KMS-11 (cell line): ENCODE data around the gene ASB18.

Source experiments
- H2AFZ ChIP-seq: fragments of 200-600 bp; sonication (generic); 2 replicates; pipeline ENCODE4 v1.6.1; 2016; ENCODE audit warnings: antibody characterized with exemption, mixed run types, low read depth
- H3K27ac ChIP-seq: fragments of 200-600 bp; sonication (generic); 2 replicates; pipeline ENCODE4 v1.6.1; 2016; ENCODE audit warnings: mild to moderate bottlenecking, mixed run types
- H3K27me3 ChIP-seq: fragments of 200-600 bp; sonication (generic); 2 replicates; pipeline ENCODE4 v1.6.1; 2017; ENCODE audit warnings: mild to moderate bottlenecking, low read depth, mixed run types, moderate library complexity; ENCODE audit not compliant: insufficient read depth
- H3K36me3 ChIP-seq: fragments of 200-600 bp; sonication (generic); 2 replicates; pipeline ENCODE4 v1.6.1; 2017; ENCODE audit warnings: mild to moderate bottlenecking, mixed run types; ENCODE audit not compliant: insufficient read depth
- H3K4me1 ChIP-seq: fragments of 200-600 bp; sonication (generic); 2 replicates; pipeline ENCODE4 v1.6.1; 2016; ENCODE audit warnings: mild to moderate bottlenecking, low read depth, mixed run types; ENCODE audit not compliant: poor library complexity, severe bottlenecking
- H3K4me2 ChIP-seq: fragments of 200-600 bp; sonication (generic); 2 replicates; pipeline ENCODE4 v1.7.0; 2016; ENCODE audit warnings: mild to moderate bottlenecking, mixed run types
- H3K4me3 ChIP-seq: fragments of 200-600 bp; sonication (generic); IDR thresholded peaks from 2 replicates; pipeline ENCODE4 v1.6.1; 2017; ENCODE audit warnings: low read depth, low read length, mixed read lengths; ENCODE audit not compliant: insufficient read depth
- H3K79me2 ChIP-seq: fragments of 200-600 bp; sonication (generic); 2 replicates; pipeline ENCODE4 v1.6.1; 2016; ENCODE audit warnings: low read depth, mixed run types; ENCODE audit not compliant: insufficient read depth
- H3K9ac ChIP-seq: fragments of 200-600 bp; sonication (generic); 2 replicates; pipeline ENCODE4 v1.6.1; 2016; ENCODE audit warnings: mild to moderate bottlenecking, mixed run types
- H4K20me1 ChIP-seq: fragments of 200-600 bp; sonication (generic); 2 replicates; pipeline ENCODE4 v1.6.1; 2016; ENCODE audit warnings: mild to moderate bottlenecking, mixed run types; ENCODE audit not compliant: insufficient read depth
- CTCF ChIP-seq: fragments of 200-600 bp; sonication (generic); conservative IDR thresholded peaks from 2 replicates; pipeline ENCODE4 v1.6.1; 2017; ENCODE audit warnings: low read depth, mild to moderate bottlenecking, antibody characterized with exemption, low read length, moderate library complexity, mixed read lengths

Gene ASB18

GRCh38 chr2:236303935-236304334, 39.7 kb upstream of the ASB18 start:
- Histone ChIP-seq H3K4me3 (no peak overlapping the region), H3K4me2 (no peak overlapping the region), H3K36me3 (no peaks in the 10 kb centered on the region), H3K27ac (no peak overlapping the region), H3K79me2 (no peaks in the 10 kb centered on the region), H3K9ac (no peak overlapping the region), H2AFZ (no peak overlapping the region), H4K20me1 (no peaks in the 10 kb centered on the region), H3K27me3 (no peaks in the 10 kb centered on the region), H3K4me1 (no peaks in the 10 kb centered on the region)
- TF ChIP-seq CTCF = no peak

GRCh38 chr2:236302555-236302954, 38.3 kb upstream of the ASB18 start:
- no peak for TF ChIP-seq CTCF

GRCh38 chr2:236298924-236299475, 34.8 kb upstream of the ASB18 start:
- H3K27me3 ChIP-seq = no peaks in the 10 kb centered on the region
- H3K4me3 ChIP-seq = no peak overlapping the region
- H3K36me3 ChIP-seq = no peaks in the 10 kb centered on the region
- H3K4me2 ChIP-seq = no peak overlapping the region
- no peaks in the 10 kb centered on the region for H3K79me2 ChIP-seq
- no peak for TF ChIP-seq CTCF
- no peak overlapping the region for H3K27ac ChIP-seq
- H3K9ac ChIP-seq = no peak overlapping the region
- H2AFZ ChIP-seq = no peak overlapping the region
- no peaks in the 10 kb centered on the region for H4K20me1 ChIP-seq
- no peaks in the 10 kb centered on the region for H3K4me1 ChIP-seq

More at GRCh38 chr2:236302555-236302954, 38.3 kb upstream of the ASB18 start:
- Histone ChIP-seq H3K27ac (no peak overlapping the region), H3K9ac (no peak overlapping the region), H3K4me1 (no peaks in the 10 kb centered on the region), H3K27me3 (no peaks in the 10 kb centered on the region), H3K36me3 (no peaks in the 10 kb centered on the region), H3K79me2 (no peaks in the 10 kb centered on the region), H3K4me3 (no peak overlapping the region), H2AFZ (no peak overlapping the region), H4K20me1 (no peaks in the 10 kb centered on the region), H3K4me2 (no peak overlapping the region)

GRCh38 chr2:236295481-236295880, 31.3 kb upstream of the ASB18 start:
- Histone ChIP-seq H3K27me3 (no peaks in the 10 kb centered on the region), H4K20me1 (no peaks in the 10 kb centered on the region), H3K9ac (no peak overlapping the region), H3K4me1 (no peaks in the 10 kb centered on the region), H3K36me3 (no peaks in the 10 kb centered on the region), H3K79me2 (no peaks in the 10 kb centered on the region), H2AFZ (no peak overlapping the region), H3K4me3 (no peak overlapping the region), H3K27ac (no peak overlapping the region), H3K4me2 (no peak overlapping the region)
- no peak for TF ChIP-seq CTCF
